ENCODE measurements around the gene ELAPOR1. TPM values are rescaled to one million over a fixed set of nuclear protein-coding genes. Genes with fewer than 3 reads are reported as not detected.
A peak's percentile ranks its signal among the peaks of the same experiment; 100 is the strongest.

ELAPOR1 gene
- 1 to 10 TPM in 5 of 6 experiments, under 1 TPM in 1; 0.38 to 2.6 (median 2.0) TPM for total RNA-seq (2021; fragmentation: NEBNext Ultra II Directional; extraction: Animal tissue kit (Norgen Biotek cat#: 25700))
- long read RNA-seq, partial matches to known transcripts: 0 of 1 reads
- long read RNA-seq, other reads (novel, unspliced or antisense): 1 of 1 reads

- no peaks in the 10 kb centered on the region for H3K36me3 Mint-ChIP-seq (ENCODE audit: low read depth)
- peaks cover 43% of the 10 kb centered on the region for H3K27me3 Mint-ChIP-seq (ENCODE audit: insufficient read depth)
- TF ChIP-seq, protein P1, sequence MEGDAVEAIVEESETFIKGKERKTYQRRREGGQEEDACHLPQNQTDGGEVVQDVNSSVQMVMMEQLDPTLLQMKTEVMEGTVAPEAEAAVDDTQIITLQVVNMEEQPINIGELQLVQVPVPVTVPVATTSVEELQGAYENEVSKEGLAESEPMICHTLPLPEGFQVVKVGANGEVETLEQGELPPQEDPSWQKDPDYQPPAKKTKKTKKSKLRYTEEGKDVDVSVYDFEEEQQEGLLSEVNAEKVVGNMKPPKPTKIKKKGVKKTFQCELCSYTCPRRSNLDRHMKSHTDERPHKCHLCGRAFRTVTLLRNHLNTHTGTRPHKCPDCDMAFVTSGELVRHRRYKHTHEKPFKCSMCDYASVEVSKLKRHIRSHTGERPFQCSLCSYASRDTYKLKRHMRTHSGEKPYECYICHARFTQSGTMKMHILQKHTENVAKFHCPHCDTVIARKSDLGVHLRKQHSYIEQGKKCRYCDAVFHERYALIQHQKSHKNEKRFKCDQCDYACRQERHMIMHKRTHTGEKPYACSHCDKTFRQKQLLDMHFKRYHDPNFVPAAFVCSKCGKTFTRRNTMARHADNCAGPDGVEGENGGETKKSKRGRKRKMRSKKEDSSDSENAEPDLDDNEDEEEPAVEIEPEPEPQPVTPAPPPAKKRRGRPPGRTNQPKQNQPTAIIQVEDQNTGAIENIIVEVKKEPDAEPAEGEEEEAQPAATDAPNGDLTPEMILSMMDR (IDR thresholded peaks at IDR 0.05): no peak
- H3K4me1 Mint-ChIP-seq (ENCODE audit: low read depth): peaks cover 26% of the 10 kb centered on the region
- H3K9me3 Mint-ChIP-seq: no peaks in the 10 kb centered on the region
- no peak for DNase-seq
- peak within 1 kb of the TSS; percentile 83 for H3K4me3 Mint-ChIP-seq
- peak within 1 kb of the TSS; percentile 82 for H3K27ac Mint-ChIP-seq
These were observed at the start of gene ELAPOR1 for GRCh38 chr1:109113590-109114341. ELAPOR1 (plus strand) TSS chr1:109114115; CDS start chr1:109114184, 69 bp downstream.

GRCh38 chr1:109065137-109065536, 48.8 kb upstream of the ELAPOR1 start:
- H3K36me3 Mint-ChIP-seq (ENCODE audit: low read depth): peaks cover 16% of the 10 kb centered on the region; the same call in 1 of the 2 replicates
- H3K27me3 Mint-ChIP-seq (ENCODE audit: insufficient read depth): no peaks in the 10 kb centered on the region; the same call in 1 of the 2 replicates
- no peaks in the 10 kb centered on the region for H3K9me3 Mint-ChIP-seq
- no peak overlapping the region for H3K4me3 Mint-ChIP-seq
- no peaks in the 10 kb centered on the region for H3K4me1 Mint-ChIP-seq (ENCODE audit: low read depth)
- no peak for DNase-seq
- TF ChIP-seq, protein P1 (IDR thresholded peaks at IDR 0.05): no peak
- no peak overlapping the region for H3K27ac Mint-ChIP-seq

GRCh38 chr1:109067883-109068282, 46.0 kb upstream of the ELAPOR1 start:
- peaks cover 28% of the 10 kb centered on the region for H3K36me3 Mint-ChIP-seq (ENCODE audit: low read depth)
- no peak overlapping the region for H3K27ac Mint-ChIP-seq
- no peaks in the 10 kb centered on the region for H3K9me3 Mint-ChIP-seq
- no peaks in the 10 kb centered on the region for H3K4me1 Mint-ChIP-seq (ENCODE audit: low read depth)
- no peak overlapping the region for H3K4me3 Mint-ChIP-seq
- TF ChIP-seq, protein P1 (IDR thresholded peaks at IDR 0.05): no peak
- H3K27me3 Mint-ChIP-seq (ENCODE audit: insufficient read depth): no peaks in the 10 kb centered on the region; the same call in 1 of the 2 replicates
- no peak for DNase-seq

- H3K27me3 Mint-ChIP-seq (ENCODE audit: insufficient read depth): no peaks in the 10 kb centered on the region; the same call in 1 of the 2 replicates
- H3K9me3 Mint-ChIP-seq: no peaks in the 10 kb centered on the region
- peaks cover 3% of the 10 kb centered on the region; the same call in 1 of the 2 replicates for H3K4me1 Mint-ChIP-seq (ENCODE audit: low read depth)
- H3K4me3 Mint-ChIP-seq: no peak overlapping the region
- DNase-seq: no peak
- TF ChIP-seq, protein P1 (IDR thresholded peaks at IDR 0.05): no peak
- H3K27ac Mint-ChIP-seq: no peak overlapping the region; the same call in 1 of the 2 replicates
- H3K36me3 Mint-ChIP-seq (ENCODE audit: low read depth): peaks cover 34% of the 10 kb centered on the region
These were observed 44.6 kb upstream of the ELAPOR1 start for GRCh38 chr1:109069294-109069693.

GRCh38 chr1:109075531-109076490, 38.1 kb upstream of the ELAPOR1 start, which contains the start of gene TAF13:
TAF13 (minus strand) TSS chr1:109076003; CDS start chr1:109075947, 56 bp downstream.
- H3K36me3 Mint-ChIP-seq (ENCODE audit: low read depth): peaks cover 29% of the 10 kb centered on the region
- no peaks in the 10 kb centered on the region; the same call in 1 of the 2 replicates for H3K27me3 Mint-ChIP-seq (ENCODE audit: insufficient read depth)
- no peaks in the 10 kb centered on the region for H3K9me3 Mint-ChIP-seq
- peak within 1 kb of the TSS; percentile 100 for H3K27ac Mint-ChIP-seq
- peak; percentile 95 for DNase-seq
- peak within 1 kb of the TSS; percentile 100 for H3K4me3 Mint-ChIP-seq
- TF ChIP-seq, protein P1 (IDR thresholded peaks at IDR 0.05): peak; percentile 64
- H3K4me1 Mint-ChIP-seq (ENCODE audit: low read depth): peaks cover 35% of the 10 kb centered on the region
